Spleen (tissue), 11 donors: ENCODE measurements around the gene NDUFV2. TPM values are rescaled to one million over a fixed set of nuclear protein-coding genes. Genes with fewer than 3 reads are reported as not detected.

Source experiments
- DNase-seq: peaks from one replicate; pipeline ENCODE4 v3.0.0-alpha.2; 2020
- H3K27ac ChIP-seq, 8 donors: fragments of 200-600 bp; sonication (generic) in 7 of 8; 1 replicate in 4 of 8; 2 replicates in 4 of 8; pipeline versions ENCODE4 v1.5.0 to v1.8.0; 2016 to 2021; ENCODE audit warnings: inconsistent platforms in 4 of 8, mild to moderate bottlenecking in 4 of 8, moderate library complexity in 1 of 8
- H3K27me3 ChIP-seq, 7 donors: fragments of 200-600 bp; sonication (generic) in 6 of 7; replicated peaks in 1 of 7; 1 replicate in 4 of 7; 2 replicates in 3 of 7; pipeline versions ENCODE4 v1.5.0 to v1.8.0; 2016 to 2021; ENCODE audit warnings: inconsistent platforms in 3 of 7, mild to moderate bottlenecking in 1 of 7
- H3K36me3 ChIP-seq, 6 donors: fragments of 200-600 bp; sonication (generic) in 5 of 6; 1 replicate in 4 of 6; 2 replicates in 2 of 6; pipeline versions ENCODE4 v1.5.0 to v1.8.0; 2016 to 2021; ENCODE audit warnings: inconsistent platforms in 2 of 6
- H3K4me1 ChIP-seq, 6 donors: fragments of 200-600 bp; sonication (generic) in 5 of 6; 1 replicate in 3 of 6; 2 replicates in 3 of 6; pipeline versions ENCODE4 v1.5.0 to v1.8.0; 2016 to 2021; ENCODE audit warnings: inconsistent platforms in 3 of 6
- H3K4me3 ChIP-seq, 8 donors: fragments of 200-600 bp; sonication (generic) in 7 of 8; 1 replicate in 4 of 8; 2 replicates in 4 of 8; pipeline versions ENCODE4 v1.5.0 to v1.8.0; 2016 to 2021; ENCODE audit warnings: inconsistent platforms in 4 of 8, mild to moderate bottlenecking in 4 of 8, moderate library complexity in 2 of 8
- H3K9me3 ChIP-seq, 8 donors: fragments of 200-600 bp; sonication (generic) in 7 of 8; 1 replicate in 4 of 8; 2 replicates in 4 of 8; pipeline versions ENCODE4 v1.5.0 to v1.8.0; 2016 to 2021; ENCODE audit warnings: inconsistent platforms in 4 of 8
- POLR2A ChIP-seq, 3 donors: fragments of 450-650 bp; IDR thresholded peaks; one replicate each; pipeline ENCODE4 v1.5.1; 2017; ENCODE audit warnings: antibody characterized with exemption in 3 of 3, mild to moderate bottlenecking in 1 of 3
- POLR2AphosphoS5 ChIP-seq, 3 donors: sonication (generic); formaldehyde crosslinking; IDR thresholded peaks; one replicate each; pipeline ENCODE4 v1.5.1; 2017; ENCODE audit warnings: antibody characterized with exemption in 3 of 3
- WGBS, 5 donors: extraction: QIAGEN DNeasy Blood & Tissue Kit in 3 of 5; methylation state at CpG; one replicate each; pipeline versions ENCODE4 v1.1.5 to v1.1.7; 2013 to 2018; 5-methylcytosine and 5-hydroxymethylcytosine counted together
- intact Hi-C: fragments of 100-400 bp; cut with DNase I; formaldehyde crosslinking; loops from one replicate; pipeline ENCODE4 v1.15.0; 2023; ENCODE audit warnings: low total_unique reads
- polyA plus RNA-seq, 3 donors: library from polyadenylated mRNA; stranded (reverse); fragments of 200-250 nt; gene quantifications; one replicate each; pipeline ENCODE4 v1.2.1, GENCODE V29; 2013
- total RNA-seq, 7 donors: library from RNA; depleted of rRNA in 3 of 7; stranded (reverse); fragments of >200 nt in 3 of 7; fragmentation: NEBNext Ultra II Directional in 4 of 7; extraction: Animal tissue kit (Norgen Biotek cat#: 25700) in 4 of 7; gene quantifications; one replicate each; pipeline versions ENCODE4 v1.1.0 to v1.2.1, GENCODE V29; 2016 to 2021
- TF ChIP-seq, protein P1 (sequence below), 11 experiments: fragments of 200-600 bp in 7 of 11; fragments of 450-650 bp in 4 of 11; sonication (generic) in 4 of 11; IDR thresholded peaks in 8 of 11; conservative IDR thresholded peaks in 3 of 11; 1 replicate in 7 of 11; 2 replicates in 4 of 11; pipeline versions ENCODE4 v1.4.0 to v1.8.0; 2016 to 2021; ENCODE audit warnings: antibody characterized with exemption in 11 of 11, inconsistent platforms in 4 of 11, mild to moderate bottlenecking in 1 of 11
- donor health status: healthy with polysubstance abuse.
- donor health status: DM: no; HTN: no; CAD: no; lungs with moderate emphysema.
- donor health status: DM: no; HTN: no; CAD: no.
- donor health status: Bipolar disorder and iron deficiency.
- donor health status: healthy.
- donor health status: DM: no; HTN: no; CAD: no.
- donor health status: DM: yes; HTN: yes; CAD: no.

The NDUFV2 gene
- total and polyA plus RNA-seq, 10 donors = 89.8 to 175 (median 101) TPM

- Histone ChIP-seq H3K4me1 (peaks cover 60 to 85% (median 82%) of the 10 kb centered on the region in 6 donors), H3K9me3 (no peaks in the 10 kb centered on the region), H3K36me3 (no peaks in the 10 kb centered on the region), H3K4me3 (peak overlapping the region in 1 of 8 donors; percentile 83), H3K27me3 (no peaks in the 10 kb centered on the region), H3K27ac (peak overlapping the region in 7 of 8 donors; percentile 32 to 100 (median 99))
- intact Hi-C loops = no loop called here
- 92 to 97% (median 96%) methylated on average over 2 of the region's 2 CpGs for WGBS, 5 donors
- TF ChIP-seq POLR2AphosphoS5 (IDR thresholded peaks at IDR 0.05) (no peak), POLR2A (IDR thresholded peaks at IDR 0.05) (no peak)
- TF ChIP-seq, protein P1, sequence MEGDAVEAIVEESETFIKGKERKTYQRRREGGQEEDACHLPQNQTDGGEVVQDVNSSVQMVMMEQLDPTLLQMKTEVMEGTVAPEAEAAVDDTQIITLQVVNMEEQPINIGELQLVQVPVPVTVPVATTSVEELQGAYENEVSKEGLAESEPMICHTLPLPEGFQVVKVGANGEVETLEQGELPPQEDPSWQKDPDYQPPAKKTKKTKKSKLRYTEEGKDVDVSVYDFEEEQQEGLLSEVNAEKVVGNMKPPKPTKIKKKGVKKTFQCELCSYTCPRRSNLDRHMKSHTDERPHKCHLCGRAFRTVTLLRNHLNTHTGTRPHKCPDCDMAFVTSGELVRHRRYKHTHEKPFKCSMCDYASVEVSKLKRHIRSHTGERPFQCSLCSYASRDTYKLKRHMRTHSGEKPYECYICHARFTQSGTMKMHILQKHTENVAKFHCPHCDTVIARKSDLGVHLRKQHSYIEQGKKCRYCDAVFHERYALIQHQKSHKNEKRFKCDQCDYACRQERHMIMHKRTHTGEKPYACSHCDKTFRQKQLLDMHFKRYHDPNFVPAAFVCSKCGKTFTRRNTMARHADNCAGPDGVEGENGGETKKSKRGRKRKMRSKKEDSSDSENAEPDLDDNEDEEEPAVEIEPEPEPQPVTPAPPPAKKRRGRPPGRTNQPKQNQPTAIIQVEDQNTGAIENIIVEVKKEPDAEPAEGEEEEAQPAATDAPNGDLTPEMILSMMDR (IDR thresholded peaks at IDR 0.05 in 8 of 11, conservative IDR thresholded peaks at IDR 0.05 in 3 of 11) = no peak
- DNase-seq = no peak
These were observed 38.5 kb downstream of the NDUFV2 start for GRCh38 chr18:9140984-9141383.

DNA sequence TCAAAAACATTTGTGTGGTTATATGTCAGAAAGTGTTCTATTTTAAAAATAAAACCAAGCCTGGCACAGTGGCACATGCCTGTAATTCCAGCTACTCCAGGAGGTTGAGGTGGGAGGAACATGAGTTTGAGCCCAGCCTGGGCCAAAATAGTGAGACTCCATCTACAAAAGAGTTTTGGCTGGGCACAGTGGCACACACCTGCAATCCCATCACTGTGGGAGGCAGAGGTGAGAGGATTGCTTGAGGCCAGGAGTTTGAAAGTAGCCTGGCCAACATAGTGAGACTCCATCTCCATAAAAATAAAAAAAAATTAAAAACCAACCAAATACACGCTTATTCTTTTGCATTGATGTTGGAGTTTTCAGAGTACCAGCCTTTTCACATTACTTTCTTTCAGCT, 43.7 kb downstream of the NDUFV2 start:
- TF ChIP-seq, protein P1 (IDR thresholded peaks at IDR 0.05 in 8 of 11, conservative IDR thresholded peaks at IDR 0.05 in 3 of 11) = no peak
- TF ChIP-seq POLR2AphosphoS5 (IDR thresholded peaks at IDR 0.05) (no peak), POLR2A (IDR thresholded peaks at IDR 0.05) (no peak)
- peak overlapping the region in 5 of 8 donors; percentile 10 to 84 (median 77) for H3K27ac ChIP-seq
- H3K4me1 ChIP-seq = peaks cover 74 to 100% (median 99%) of the 10 kb centered on the region in 6 donors
- no peak overlapping the region for H3K4me3 ChIP-seq
- H3K36me3 ChIP-seq = no peaks in the 10 kb centered on the region
- intact Hi-C loops = no loop called here
- H3K27me3 ChIP-seq = no peaks in the 10 kb centered on the region
- WGBS, 5 donors = 78 to 94% (median 86%) methylated on average over 1 of the region's 1 CpG
- DNase-seq = no peak
- no peaks in the 10 kb centered on the region for H3K9me3 ChIP-seq

- intact Hi-C loops = no loop called here
- peak overlapping the region in 1 of 8 donors; percentile 31 for H3K4me3 ChIP-seq
- 13 to 21% (median 17%) methylated on average over 1 of the region's 1 CpG for WGBS, 5 donors
- peaks cover 74 to 100% (median 99%) of the 10 kb centered on the region in 6 donors for H3K4me1 ChIP-seq
- H3K27me3 ChIP-seq = no peaks in the 10 kb centered on the region
- no peaks in the 10 kb centered on the region for H3K36me3 ChIP-seq
- no peaks in the 10 kb centered on the region for H3K9me3 ChIP-seq
- TF ChIP-seq POLR2A (IDR thresholded peaks at IDR 0.05) (no peak), POLR2AphosphoS5 (IDR thresholded peaks at IDR 0.05) (no peak)
- TF ChIP-seq, protein P1 (IDR thresholded peaks at IDR 0.05 in 8 of 11, conservative IDR thresholded peaks at IDR 0.05 in 3 of 11) = peak; percentile 31 to 76 (median 64)
- peak overlapping the region in 7 of 8 donors; percentile 56 to 84 (median 77) for H3K27ac ChIP-seq
- no peak for DNase-seq
These were observed 45.1 kb downstream of the NDUFV2 start for GRCh38 chr18:9147440-9148202.

DNA sequence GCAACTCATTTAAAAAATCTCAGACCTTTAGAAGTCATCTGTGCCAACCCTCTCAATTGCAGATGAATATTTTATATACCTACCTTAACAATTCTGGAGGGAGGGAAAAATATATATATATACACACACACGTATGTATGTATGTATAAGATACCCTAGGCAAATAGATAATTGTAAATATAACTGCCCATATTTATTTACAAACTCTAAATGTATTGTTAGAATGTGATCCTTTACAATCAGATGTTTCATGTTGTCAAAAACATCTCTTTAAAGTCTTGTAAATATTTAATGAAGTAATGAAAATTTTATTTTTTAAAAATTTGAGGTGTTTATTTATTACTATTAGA, 45.7 kb downstream of the NDUFV2 start:
- Histone ChIP-seq H3K27ac (peak overlapping the region in 7 of 8 donors; percentile 56 to 84 (median 77)), H3K27me3 (no peaks in the 10 kb centered on the region), H3K36me3 (no peaks in the 10 kb centered on the region), H3K4me3 (peak overlapping the region in 1 of 8 donors; percentile 31), H3K4me1 (peaks cover 71 to 100% (median 99%) of the 10 kb centered on the region in 6 donors), H3K9me3 (no peaks in the 10 kb centered on the region)
- WGBS, 5 donors = 29 to 55% (median 47%) methylated on average over 1 of the region's 1 CpG
- DNase-seq = no peak
- TF ChIP-seq, protein P1 (IDR thresholded peaks at IDR 0.05 in 8 of 11, conservative IDR thresholded peaks at IDR 0.05 in 3 of 11) = peak in 2 of 11 experiments; percentile 11 to 12
- TF ChIP-seq POLR2AphosphoS5 (IDR thresholded peaks at IDR 0.05) (no peak), POLR2A (IDR thresholded peaks at IDR 0.05) (no peak)
- intact Hi-C loops = no loop called here
